Bronchial epithelial cell (primary cell): ENCODE measurements around the gene ZBTB16. TPM values are rescaled to one million over a fixed set of nuclear protein-coding genes. Genes with fewer than 3 reads are reported as not detected.

Source experiments
- DNase-seq: peaks from one replicate; pipeline ENCODE4 v3.0.0-alpha.2; 2010; ENCODE audit warnings: low read depth
- FAIRE-seq: peaks from 2 replicates; lab custom pipeline; 2011; peaks lifted over from hg19 to GRCh38; lab: Jason Lieb, UNC
- H3K27me3 ChIP-seq: 2 replicates; pipeline ENCODE4 v1.5.1; 2011; ENCODE audit warnings: low read length; ENCODE audit not compliant: control insufficient read depth, insufficient read depth
- H3K36me3 ChIP-seq: 2 replicates; pipeline ENCODE4 v1.5.1; 2011; ENCODE audit warnings: low read length; ENCODE audit not compliant: control insufficient read depth, insufficient read depth
- H3K4me3 ChIP-seq: 2 replicates; pipeline ENCODE4 v1.5.1; 2011; ENCODE audit warnings: mild to moderate bottlenecking, low read depth, low read length, control low read depth
- CTCF ChIP-seq: IDR thresholded peaks from 2 replicates; pipeline ENCODE4 v1.5.1; 2011; ENCODE audit warnings: mild to moderate bottlenecking, moderate library complexity, low read length, control low read depth, inconsistent platforms; ENCODE audit not compliant: insufficient read depth, severe bottlenecking
- total RNA-seq: library from RNA; depleted of rRNA; stranded (reverse); fragments of >200 nt; gene quantifications from 2 replicates; pipeline ENCODE4 v1.2.1, GENCODE V29; 2014

Gene ZBTB16
- total RNA-seq, 1 donor from 2014 or later: 3.2 TPM

GRCh38 chr11:114257621-114258558 is 198.4 kb downstream of the ZBTB16 start:
- no peaks in the 10 kb centered on the region for H3K36me3 ChIP-seq
- DNase-seq (peak; percentile 8), FAIRE-seq (no peak)
- TF ChIP-seq CTCF: peak; percentile 35
- H3K4me3 ChIP-seq: no peak overlapping the region
- no peaks in the 10 kb centered on the region for H3K27me3 ChIP-seq

DNA sequence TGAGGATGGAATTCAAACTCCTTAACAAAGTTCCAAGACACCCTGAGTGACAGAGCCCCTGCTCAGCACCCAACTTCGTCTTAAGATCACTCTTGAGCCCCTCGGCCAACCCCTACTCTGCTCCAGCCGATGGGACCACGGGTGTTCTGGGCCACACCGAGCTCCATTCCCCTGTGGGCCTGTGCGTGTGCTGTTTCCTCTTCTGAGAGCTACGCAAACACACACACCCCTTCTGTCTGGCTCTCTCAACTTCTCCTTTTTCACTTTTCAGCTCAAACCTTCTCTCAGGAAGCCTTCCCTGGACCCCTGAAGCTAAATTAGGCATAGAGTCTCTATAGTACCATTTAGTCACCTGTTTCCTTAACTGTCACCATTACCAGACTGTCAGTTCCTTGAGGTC is 199.2 kb downstream of the ZBTB16 start:
- no peak overlapping the region for H3K4me3 ChIP-seq
- no peak for TF ChIP-seq CTCF
- H3K27me3 ChIP-seq: no peaks in the 10 kb centered on the region
- no peaks in the 10 kb centered on the region for H3K36me3 ChIP-seq
- DNase-seq (no peak), FAIRE-seq (peak; percentile 13)

- Histone ChIP-seq H3K27me3 (no peaks in the 10 kb centered on the region), H3K4me3 (no peak overlapping the region), H3K36me3 (no peaks in the 10 kb centered on the region)
- no peak for TF ChIP-seq CTCF
- DNase-seq (no peak), FAIRE-seq (no peak)
These were observed 199.6 kb downstream of the ZBTB16 start for GRCh38 chr11:114259124-114259526.

DNA sequence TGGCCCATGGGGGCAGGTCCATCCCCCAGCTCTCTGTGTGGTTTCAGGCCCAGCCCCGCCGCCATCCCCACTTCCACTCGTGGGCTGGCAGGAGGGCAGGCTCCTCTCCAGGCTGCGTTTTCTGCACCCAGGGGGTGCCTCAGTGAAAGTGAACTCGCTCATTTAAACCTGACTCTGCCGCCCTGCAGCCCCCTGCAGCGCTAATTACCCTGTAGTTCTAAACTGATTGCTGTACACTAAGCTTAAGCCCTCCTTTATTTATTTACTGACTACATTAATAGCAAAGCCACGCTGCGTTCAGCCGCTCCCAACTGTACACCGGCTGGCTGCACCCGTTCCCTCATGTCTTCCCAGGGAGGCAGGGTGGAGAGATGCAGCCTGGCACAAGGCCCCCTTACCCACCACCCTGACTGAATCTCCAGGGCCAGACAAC is 200.1 kb downstream of the ZBTB16 start:
- no peak overlapping the region for H3K4me3 ChIP-seq
- DNase-seq (no peak), FAIRE-seq (no peak)
- TF ChIP-seq CTCF: no peak
- H3K36me3 ChIP-seq: no peaks in the 10 kb centered on the region
- H3K27me3 ChIP-seq: peaks cover 1% of the 10 kb centered on the region

- Histone ChIP-seq H3K4me3 (no peak overlapping the region), H3K27me3 (peaks cover 1% of the 10 kb centered on the region), H3K36me3 (no peaks in the 10 kb centered on the region)
- no peak for TF ChIP-seq CTCF
- no peak for DNase-seq
- no peak for FAIRE-seq
These were observed 200.6 kb downstream of the ZBTB16 start for GRCh38 chr11:114260077-114260476.

DNA sequence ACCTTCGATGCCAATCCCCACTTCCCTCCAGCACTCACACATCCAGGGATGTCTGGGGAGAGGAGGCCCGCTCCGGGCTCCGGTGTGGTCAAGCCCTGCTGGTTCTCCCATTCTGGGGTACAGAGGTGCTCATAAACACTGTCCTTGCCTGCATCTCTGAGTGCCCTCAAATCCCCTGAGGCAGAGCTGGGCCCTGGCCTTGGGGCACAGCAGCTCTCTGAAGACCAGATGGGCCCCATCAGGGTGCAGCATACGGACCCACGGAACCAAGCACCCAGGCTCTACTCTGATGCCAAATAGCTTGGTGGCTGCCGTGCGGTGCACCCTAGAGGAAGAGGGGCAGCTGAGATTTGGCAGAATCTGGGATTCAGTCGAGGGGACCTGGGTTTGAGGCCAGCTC is 201.0 kb downstream of the ZBTB16 start:
- H3K4me3 ChIP-seq: no peak overlapping the region
- no peaks in the 10 kb centered on the region for H3K36me3 ChIP-seq
- DNase-seq (no peak), FAIRE-seq (no peak)
- H3K27me3 ChIP-seq: peaks cover 1% of the 10 kb centered on the region
- no peak for TF ChIP-seq CTCF
